Right atrium auricular region (tissue), 2 donors: ENCODE data around the gene IGSF8. TPM values are rescaled to one million over a fixed set of nuclear protein-coding genes. Genes with fewer than 3 reads are reported as not detected.

Experiments
- DNase-seq: peaks from one replicate; pipeline ENCODE4 v3.0.0-alpha.2; 2019; ENCODE audit warnings: low spot score
- H3K27ac ChIP-seq, 2 donors: fragments of 200-600 bp; sonication (generic); 1 replicate in 1 of 2; 2 replicates in 1 of 2; pipeline ENCODE4 v1.5.1; 2016 to 2019
- H3K27me3 ChIP-seq, 2 donors: fragments of 200-600 bp; sonication (generic); one replicate each; pipeline versions ENCODE4 v1.5.1 to v1.6.0; 2017 to 2019
- H3K36me3 ChIP-seq: fragments of 200-600 bp; sonication (generic); one replicate; pipeline ENCODE4 v1.5.1; 2016
- H3K4me1 ChIP-seq, 2 donors: fragments of 200-600 bp; sonication (generic); one replicate each; pipeline versions ENCODE4 v1.5.1 to v1.6.0; 2017 to 2019
- H3K4me3 ChIP-seq, 2 donors: fragments of 200-600 bp; sonication (generic); 1 replicate in 1 of 2; 2 replicates in 1 of 2; pipeline ENCODE4 v1.5.1; 2017 to 2019; ENCODE audit warnings: mild to moderate bottlenecking in 1 of 2, moderate library complexity in 1 of 2
- H3K9me3 ChIP-seq, 2 donors: fragments of 200-600 bp; sonication (generic); one replicate each; pipeline ENCODE4 v1.5.1; 2019
- CTCF ChIP-seq, 2 donors: fragments of 200-600 bp; sonication (generic); IDR thresholded peaks; one replicate each; pipeline ENCODE4 v1.5.1; 2019; ENCODE audit warnings: antibody characterized with exemption in 2 of 2
- total RNA-seq, 2 donors: library from RNA; depleted of rRNA; stranded (reverse); fragments of >200 nt; gene quantifications; one replicate each; pipeline ENCODE4 v1.1.0, GENCODE V29; 2016

Gene IGSF8
- total RNA-seq, 2 donors from 2014 or later = 20.1 to 20.8 TPM

GRCh38 chr1:160064164-160064563 lies 34.3 kb downstream of the IGSF8 start:
- Histone ChIP-seq H3K36me3 (no peaks in the 10 kb centered on the region), H3K27ac (no peak overlapping the region), H3K9me3 (no peaks in the 10 kb centered on the region), H3K4me3 (no peak overlapping the region), H3K4me1 (no peaks in the 10 kb centered on the region), H3K27me3 (no peaks in the 10 kb centered on the region)
- no peak for TF ChIP-seq CTCF (IDR thresholded peaks at IDR 0.05)
- DNase-seq = no peak

GRCh38 chr1:160063176-160063575 lies 35.2 kb downstream of the IGSF8 start:
- Histone ChIP-seq H3K27ac (no peak overlapping the region), H3K9me3 (no peaks in the 10 kb centered on the region), H3K4me3 (no peak overlapping the region), H3K36me3 (no peaks in the 10 kb centered on the region), H3K27me3 (no peaks in the 10 kb centered on the region), H3K4me1 (no peaks in the 10 kb centered on the region)
- no peak for TF ChIP-seq CTCF (IDR thresholded peaks at IDR 0.05)
- no peak for DNase-seq

GRCh38 chr1:160062230-160062532 lies 36.2 kb downstream of the IGSF8 start:
- H3K27ac ChIP-seq = no peak overlapping the region
- H3K4me1 ChIP-seq = no peaks in the 10 kb centered on the region
- H3K36me3 ChIP-seq = no peaks in the 10 kb centered on the region
- no peak for DNase-seq
- no peaks in the 10 kb centered on the region for H3K27me3 ChIP-seq
- no peak for TF ChIP-seq CTCF (IDR thresholded peaks at IDR 0.05)
- H3K9me3 ChIP-seq = no peaks in the 10 kb centered on the region
- H3K4me3 ChIP-seq = no peak overlapping the region

GRCh38 chr1:160061369-160062229 lies 36.8 kb downstream of the IGSF8 start:
- TF ChIP-seq CTCF (IDR thresholded peaks at IDR 0.05) = no peak
- no peaks in the 10 kb centered on the region for H3K9me3 ChIP-seq

GRCh38 chr1:160058087-160058486 lies 40.3 kb downstream of the IGSF8 start:
- H3K9me3 ChIP-seq = no peaks in the 10 kb centered on the region
- peak in 1 of 2 donors; percentile 29 for TF ChIP-seq CTCF (IDR thresholded peaks at IDR 0.05)
- no peaks in the 10 kb centered on the region for H3K36me3 ChIP-seq
- no peaks in the 10 kb centered on the region for H3K4me1 ChIP-seq
- H3K27me3 ChIP-seq = no peaks in the 10 kb centered on the region
- H3K27ac ChIP-seq = no peak overlapping the region
- H3K4me3 ChIP-seq = no peak overlapping the region
- no peak for DNase-seq

More at GRCh38 chr1:160061369-160062229, 36.8 kb downstream of the IGSF8 start:
- Histone ChIP-seq H3K27ac (no peak overlapping the region), H3K27me3 (no peaks in the 10 kb centered on the region), H3K4me1 (no peaks in the 10 kb centered on the region), H3K36me3 (no peaks in the 10 kb centered on the region), H3K4me3 (no peak overlapping the region)
- no peak for DNase-seq
